Amygdala (tissue), 56 donors: Measurements from ENCODE around the gene SOX1.

ENCODE experiments used
- DNase-seq, 56 donors: peaks; one replicate each; lab custom pipeline; 2025; lab: John Stamatoyannopoulos, UW

The SOX1 gene

DNA sequence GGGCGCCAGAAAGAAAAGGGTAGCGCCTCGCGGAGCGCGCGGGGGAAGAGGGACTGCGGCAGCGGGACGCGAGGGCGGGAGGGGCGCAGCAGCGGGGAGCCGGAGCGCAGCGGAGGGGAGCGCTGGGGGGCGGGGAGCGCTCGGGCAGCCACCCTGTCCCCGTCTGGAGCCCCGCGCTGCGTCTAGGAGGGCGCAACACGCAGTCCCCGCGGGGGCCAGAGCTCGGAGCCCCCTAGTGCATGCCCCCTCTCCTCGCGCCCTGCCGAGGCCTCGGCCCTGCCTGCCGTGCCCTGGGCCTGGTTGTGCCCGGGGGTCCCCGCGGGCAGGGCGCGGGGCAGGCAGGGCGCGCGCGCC, 37.9 kb downstream of the SOX1 start:
- no peak for DNase-seq

DNA sequence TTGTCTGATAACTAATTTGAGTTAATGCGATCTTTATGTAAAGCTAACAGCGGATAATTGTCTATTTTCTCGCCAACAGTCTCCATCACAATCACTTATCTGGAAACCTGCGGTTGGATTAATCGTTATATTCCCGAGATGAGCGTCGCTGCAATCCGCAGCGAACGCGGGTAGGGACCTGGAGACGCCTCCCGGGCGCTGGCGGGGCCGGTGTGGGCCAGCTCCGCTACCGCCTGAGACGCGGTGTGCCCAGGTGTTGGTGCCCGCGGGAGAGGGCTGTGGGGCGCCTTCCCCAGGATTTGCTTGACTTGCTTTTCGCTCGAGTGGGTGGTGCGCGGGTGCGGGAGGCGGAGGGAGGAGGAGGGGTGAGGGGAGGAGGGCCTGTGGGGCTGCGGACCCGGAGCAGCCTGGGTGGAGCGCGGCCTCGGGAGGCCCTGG, 38.3 kb downstream of the SOX1 start:
- no peak for DNase-seq

DNA sequence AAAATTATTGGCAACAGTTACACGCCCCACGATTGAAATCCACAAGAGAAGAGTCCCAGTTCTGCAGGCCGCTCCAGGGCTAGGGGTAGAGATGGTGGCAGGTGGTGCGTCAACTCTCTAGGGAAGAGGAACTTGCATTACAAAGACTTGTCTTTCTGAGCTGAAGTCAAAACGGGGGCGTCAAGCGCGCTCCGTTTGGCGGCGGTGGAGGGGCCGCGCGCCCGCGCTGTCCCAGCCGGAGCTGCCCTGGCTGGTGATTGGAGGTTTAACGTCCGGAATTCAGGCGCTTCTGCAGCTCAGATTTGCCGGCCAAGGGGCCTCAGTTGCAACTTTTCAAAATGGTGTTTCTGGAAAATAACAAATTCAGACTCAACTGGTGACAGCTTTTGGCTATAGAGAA, 38.9 kb downstream of the SOX1 start:
- DNase-seq = no peak

DNA sequence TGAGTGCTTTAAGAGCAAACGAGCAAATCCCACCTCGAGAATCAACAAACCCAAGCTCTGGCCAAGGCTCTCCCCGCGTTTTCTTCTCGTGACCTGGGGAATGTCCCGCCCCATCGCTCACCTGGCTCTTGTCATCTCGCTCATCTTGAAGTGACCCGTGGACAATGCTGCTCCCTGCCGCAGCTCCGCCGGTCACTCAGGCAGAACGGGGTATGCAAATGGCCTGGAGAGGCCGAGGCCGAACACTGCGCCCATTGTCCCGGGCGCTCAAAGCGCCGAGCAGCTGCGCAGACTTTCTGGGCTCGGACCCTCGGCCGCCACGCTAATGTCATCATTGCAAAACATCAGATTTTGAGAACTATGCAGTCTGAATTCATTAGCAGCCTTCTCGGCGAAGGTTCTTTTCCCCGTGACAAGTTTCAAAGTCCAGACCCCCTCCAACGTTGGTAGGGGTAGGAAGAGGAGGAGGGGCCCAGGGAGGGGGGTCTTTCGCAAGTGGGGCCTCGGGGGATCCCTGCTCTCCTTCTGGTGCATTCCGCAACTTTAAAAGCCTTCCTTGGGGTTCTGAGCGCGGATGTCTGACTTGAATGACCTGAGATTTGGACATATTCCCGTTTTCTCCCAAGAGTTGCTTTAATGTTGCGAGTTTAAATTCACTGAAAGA, 39.7 kb downstream of the SOX1 start:
- DNase-seq = peak in 35 of 56 donors; percentile 7 to 74 (median 52)

DNA sequence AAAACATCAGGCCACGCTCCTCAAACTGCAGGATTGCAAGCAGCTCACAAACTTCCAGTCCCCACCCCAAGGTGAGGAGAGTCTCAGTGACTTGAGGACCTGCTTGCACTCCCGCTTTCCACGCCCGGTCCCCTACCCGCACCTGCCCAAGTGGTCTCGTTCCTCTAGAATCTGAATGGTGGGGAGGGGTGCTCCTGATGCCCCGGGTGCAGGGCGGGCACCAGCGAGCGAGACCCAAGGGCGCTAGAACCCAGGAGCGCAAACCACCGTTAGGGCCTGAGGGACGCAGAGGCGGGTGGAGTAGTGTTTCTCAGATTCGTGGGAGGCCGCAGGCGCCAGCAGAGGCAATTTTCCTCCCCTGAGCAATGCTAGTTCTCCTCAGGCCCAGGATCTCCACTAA, 40.3 kb downstream of the SOX1 start:
- DNase-seq = no peak

DNA sequence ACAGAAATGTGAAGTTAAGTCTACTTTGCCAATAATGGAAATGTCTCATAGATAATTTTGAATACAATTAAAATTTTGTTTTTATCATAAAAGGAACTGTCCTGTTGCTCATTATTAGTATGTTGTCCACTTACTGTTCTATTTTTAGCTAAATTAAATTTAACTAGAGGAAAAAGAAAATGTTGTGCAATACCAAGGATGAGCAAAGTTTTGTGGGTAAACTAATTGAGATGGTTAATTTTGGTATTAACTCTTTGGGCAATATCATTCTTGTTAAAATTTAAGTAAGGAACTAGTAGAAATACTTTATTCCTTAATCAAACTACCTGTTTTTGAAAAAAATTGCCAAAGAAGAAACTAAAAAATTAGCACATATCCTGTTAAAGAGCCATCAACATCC, 43.5 kb downstream of the SOX1 start:
- no peak for DNase-seq

DNA sequence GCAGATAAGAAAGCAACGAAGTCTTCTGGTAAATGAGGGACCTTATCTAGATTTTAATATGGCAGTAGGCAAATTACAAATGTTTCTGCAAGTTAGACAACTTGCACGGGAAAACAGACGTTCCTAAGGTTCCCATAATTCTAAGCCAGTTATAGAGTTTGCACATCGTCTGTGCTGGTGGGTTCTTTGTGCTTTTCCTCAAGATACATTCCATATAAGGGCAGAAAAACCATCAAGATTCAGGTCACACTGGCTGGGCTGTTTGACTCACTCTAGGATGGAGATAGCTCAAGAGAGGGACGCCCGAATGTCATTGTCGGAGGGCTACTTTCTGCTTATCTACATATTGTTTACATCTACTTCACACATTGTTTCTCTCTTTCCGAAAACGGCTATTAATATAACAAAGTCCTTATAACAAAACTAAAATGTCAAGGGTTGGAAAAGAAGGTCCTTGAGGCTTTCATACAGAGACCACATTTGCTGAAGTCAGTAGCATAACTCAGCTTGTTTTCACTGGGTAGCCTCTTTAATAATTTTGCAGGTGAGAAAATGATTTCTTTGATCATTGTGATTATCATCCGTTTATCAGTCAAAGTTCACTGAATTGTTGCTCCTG, 44.4 kb downstream of the SOX1 start:
- no peak for DNase-seq

DNA sequence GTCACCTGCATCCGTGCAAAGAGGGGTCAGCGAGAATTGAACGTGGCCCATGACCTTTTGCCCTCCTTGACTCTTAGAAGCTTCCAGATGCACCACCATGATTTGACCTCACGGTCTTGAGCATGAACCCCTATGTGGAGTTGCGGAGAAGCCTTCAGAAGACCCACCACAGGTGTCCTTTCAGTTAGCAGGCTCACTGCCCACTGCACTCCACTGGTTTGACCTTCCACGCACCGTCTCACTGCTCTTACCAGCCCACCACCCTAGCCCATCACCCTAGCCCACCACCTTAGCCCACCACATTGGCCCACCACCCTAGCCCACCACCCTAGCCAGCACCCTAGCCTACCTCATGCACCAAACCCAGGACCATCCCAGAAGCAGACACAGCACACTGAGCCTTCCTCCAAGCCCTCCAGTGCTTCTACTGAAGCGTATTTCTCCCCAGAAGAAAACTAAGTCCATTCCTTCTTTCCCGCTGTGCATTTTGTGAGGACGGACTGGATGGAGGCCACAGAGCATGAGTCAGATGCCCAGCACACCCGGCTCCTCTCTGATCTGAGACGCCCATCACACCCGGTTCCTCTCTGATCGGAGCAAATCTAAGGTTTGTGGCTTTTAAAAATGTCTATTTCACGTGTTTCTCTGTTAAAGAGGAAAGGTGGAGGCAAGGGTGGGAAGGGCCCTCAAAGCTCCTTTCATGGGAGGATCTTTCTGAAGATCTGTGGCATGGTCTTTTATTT, 45.8 kb downstream of the SOX1 start:
- DNase-seq = no peak

DNA sequence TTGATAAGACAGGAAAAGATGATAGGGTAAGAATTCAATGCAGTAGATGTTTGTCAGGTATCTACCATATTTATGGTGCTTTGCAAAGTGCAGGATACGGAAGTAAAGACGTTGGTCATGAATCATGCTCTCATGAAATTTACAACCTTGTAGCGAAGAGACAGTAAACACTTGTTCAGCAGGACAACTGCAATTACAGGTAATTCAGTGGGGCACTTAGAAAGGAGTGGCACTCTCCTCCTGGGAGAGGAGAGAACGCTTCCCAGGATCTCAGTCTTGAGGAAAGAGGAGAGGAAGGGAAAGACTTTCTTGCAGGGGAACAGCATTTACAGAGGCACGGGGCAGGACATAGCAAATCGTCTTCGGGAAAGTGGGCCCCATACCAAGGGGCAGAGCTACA, 46.4 kb downstream of the SOX1 start:
- DNase-seq = no peak

DNA sequence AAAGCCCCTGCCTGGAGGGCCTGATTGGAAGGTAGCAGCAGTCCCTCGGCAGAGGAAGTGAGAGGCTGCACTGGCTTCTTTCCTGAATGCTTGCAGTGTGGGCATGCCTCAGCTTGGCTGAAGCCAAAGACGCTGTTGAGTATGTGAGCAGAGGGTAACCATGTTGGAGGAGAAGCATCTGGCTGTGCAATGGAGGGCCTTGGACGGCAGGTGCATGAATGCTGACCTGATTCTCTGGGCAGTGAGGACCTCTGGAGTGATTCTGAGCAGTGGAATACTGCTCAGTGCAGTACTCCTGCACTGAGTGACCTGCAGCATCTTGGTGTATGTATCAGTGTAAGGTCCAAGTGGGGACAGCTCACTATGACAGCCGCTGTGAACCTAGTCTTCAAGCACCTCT, 46.9 kb downstream of the SOX1 start:
- no peak for DNase-seq

DNA sequence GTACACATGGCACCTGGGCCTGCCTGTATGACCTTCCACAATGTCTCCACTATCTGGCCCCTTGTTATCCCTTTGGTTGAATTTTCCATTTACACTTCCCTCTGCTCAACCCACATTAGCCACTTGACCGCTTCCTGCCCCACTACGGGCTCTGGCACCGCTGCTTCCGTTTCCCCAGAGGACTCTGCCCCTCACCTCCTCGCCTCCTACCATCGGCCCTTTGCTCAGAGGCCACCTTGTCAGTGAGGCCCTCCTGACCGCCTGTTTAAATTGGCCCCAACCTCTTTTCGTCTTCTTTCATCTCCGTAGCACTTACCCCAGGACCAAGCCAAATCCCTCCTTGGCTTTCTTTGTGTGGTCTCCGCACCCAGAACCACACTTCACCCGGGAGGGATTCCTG, 47.4 kb downstream of the SOX1 start:
- no peak for DNase-seq

DNA sequence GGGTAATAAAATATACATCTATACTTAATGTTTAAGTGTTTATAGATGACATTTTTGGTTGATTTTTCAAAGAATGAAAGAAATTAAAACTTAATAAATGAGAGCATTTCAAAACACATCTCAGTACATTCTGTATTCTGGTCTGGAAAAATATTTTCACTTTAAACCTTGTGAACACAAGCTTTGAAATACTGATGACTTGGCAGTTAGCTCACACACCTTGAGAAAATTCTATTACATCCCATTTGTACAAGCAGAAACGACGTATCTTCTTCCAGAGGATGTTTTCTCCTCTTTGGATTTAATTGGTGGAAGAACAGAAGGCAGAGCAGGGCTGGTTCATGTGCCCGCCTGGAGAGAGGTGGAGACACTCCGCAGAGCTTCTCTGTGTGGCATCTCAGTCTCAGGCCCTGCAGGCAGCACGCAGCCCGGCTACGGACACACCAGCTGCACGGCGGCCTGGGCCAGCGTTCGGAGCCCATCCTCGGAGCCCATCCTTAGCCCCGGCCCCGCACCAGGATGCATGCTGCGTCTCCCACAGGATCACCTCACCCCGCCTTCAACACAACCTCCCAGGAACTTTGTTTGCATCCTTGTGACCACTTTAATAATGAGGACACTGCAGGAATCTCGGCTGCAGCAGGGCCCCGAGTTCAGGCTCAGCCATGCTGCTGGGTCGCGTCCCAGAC, 48.6 kb downstream of the SOX1 start:
- no peak for DNase-seq

DNA sequence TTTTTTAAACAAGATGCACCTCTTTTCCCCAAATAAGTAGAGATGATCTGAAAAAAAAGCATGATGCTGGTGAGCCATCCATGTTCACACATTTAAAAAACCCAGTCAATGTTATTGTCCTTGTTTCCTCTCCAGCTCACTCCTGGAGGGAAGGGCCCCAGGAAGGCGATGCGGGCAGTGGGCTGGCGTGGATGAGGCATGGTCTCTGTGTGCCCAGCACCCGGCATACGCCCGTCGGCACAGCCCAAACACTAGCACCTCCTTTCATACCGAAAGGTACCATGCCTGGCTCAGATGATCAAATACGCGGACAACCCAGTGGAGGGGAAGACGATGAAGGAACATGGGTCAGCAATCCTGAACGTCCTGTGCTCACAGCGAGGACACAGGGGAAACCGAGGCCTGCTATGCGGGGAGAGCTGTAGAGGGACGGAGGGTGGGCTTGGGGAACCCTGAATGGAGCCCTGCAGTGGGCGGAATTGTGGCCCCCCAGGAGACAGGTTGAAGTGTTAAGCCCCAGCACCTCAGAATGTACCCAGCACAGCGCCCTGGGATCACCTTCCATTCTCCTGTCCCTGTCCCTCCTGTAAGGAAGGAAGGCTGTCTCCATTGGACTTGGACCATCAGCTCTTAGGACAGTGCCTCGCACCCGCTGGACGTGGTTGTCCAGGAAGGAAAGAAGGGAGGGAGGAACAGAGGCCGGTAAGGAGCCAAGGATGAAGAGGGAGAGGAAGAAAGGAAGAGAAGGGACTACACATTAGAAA, 49.4 kb downstream of the SOX1 start:
- DNase-seq = no peak

DNA sequence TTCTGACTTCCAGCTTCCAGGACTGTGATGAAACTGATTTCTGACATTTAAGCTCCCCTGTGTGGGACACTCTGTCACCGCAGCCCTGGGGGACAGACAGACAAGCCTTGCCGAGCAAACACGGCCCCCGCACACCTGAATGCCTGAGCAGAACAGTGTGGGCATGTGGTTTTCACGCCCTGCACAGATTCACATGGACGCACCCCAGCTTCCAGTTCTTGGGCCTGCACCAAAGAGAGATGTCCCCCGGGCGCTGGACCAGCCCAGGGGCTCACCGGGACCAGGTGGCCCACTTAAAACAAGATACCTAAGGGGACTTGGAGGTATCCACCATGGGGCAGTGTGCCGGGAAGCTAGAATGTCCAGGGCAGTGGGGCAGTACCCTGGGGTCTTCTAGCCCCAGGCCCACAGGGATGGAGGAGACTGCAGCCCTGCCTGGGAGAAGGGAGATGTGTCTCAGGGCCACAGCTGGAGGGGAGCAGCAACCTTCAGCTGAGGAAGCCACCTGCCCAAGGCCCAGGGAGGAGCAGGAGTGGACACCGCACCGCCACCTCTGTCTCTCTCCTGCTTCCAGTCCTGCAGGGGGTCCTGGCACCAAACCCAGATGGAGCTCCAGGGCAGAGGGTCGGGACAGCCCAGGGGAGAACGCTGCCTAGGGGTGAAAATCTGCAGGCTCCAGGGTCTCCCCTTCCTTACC, 50.5 kb downstream of the SOX1 start:
- no peak for DNase-seq

DNA sequence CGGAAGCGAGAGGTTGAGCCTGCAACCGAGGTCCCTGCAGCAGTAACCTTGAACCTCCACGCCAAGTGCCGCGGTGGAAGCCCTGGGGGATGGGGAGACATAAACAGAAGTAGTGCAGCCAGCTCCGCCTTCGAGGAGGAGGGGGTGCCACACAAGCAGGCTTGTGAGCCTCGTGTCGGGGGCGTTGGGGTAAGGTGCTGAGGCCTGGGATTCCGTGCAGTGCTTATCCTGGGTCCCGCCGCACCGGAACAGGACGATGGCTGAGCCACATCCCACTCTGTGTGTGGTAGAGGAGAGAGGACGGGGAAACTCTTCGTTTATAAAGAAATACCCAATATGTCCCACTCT, 51.0 kb downstream of the SOX1 start:
- DNase-seq = no peak

DNA sequence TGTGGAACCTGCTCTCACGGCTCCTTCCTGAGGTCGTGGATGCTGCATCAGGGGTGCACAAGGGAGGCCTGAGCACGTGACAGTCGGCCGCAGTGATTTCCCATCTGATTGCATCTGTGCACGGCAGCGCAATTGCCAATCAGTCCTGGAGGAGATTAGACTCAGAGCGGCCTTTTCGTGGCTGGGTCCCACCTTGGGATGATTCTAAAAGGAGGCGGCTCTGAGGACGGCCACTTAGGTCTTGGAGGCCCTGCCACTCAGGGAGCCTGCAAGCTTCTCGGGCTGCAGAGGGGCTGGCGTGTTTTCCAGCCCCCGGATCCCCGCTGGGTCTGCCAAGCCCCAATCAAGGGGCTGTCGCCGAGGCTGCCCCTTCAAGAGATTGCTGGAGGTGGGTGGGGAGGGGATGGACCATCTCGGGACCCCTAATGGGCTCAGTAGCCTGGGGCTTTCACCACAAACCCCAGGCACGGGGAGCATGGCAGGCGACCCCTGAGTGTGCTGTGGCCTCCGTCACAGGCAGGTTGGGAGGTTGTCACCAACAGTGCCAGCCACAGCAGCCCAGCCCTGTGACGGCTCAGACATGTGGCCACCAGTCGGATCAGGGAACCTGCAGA, 51.6 kb downstream of the SOX1 start:
- no peak for DNase-seq

DNA sequence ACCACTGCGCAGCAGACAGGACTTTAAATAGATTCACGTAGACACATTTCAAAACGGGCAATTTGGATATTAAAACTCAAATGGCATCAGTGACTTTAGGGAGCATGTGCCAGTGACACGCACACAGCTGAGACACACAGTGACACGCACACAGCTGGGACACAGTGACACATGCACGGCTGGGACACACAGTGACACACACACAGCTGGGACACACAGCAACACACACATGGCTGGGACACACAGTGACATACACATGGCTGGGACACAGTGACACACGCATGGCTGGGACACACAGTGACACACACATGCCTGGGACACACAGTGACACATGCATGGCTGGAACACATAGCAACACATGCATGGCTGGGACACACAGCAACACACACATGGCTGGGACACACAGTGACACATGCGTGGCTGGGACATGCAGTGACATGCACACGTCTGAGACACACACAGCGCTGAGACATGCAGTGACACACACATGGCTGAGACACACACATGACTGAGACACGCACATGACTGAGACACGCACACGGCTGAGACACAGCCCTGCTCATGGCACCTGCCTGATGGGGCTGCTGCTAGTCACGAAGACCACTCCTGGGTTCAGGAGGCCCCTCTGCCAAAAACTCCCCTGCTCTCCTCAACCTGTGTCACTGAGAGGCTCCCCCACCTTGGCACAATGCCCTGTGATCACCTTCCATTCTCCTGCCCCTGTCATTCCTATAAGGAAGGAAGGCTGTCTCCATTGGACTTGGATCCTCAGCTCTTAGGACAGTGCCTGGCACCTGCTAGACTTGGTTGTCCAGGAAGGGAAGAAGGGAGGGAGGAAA, 52.5 kb downstream of the SOX1 start:
- DNase-seq = no peak

DNA sequence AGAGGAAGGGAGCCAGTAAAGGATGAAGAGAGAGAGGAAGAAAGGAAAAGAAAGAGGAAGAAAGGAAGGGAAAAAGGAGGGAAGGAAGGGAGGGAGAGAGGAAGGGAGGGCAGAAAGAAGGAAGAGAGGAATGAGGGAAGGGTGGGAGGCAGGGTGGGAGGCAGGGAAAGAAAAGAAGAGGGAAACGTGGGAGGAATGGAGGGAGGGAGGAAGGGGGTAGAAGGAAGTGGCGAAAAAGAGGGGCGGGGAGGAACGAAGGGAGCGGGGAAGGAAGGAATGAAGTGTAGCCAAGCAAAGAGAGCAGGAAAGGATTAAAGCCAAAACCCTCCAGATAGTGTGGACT, 53.1 kb downstream of the SOX1 start:
- DNase-seq = no peak
